HL-60/S4 treated with phorbol 12-myristate 13-acetate at 8.2 ng/mL for 4 days and 3 days (cell line): ENCODE measurements around the gene TK2.
"Not testable (repeated sequence)": the region's sequence is repeated elsewhere in the genome, so short reads cannot be mapped to it uniquely, and the experiment has no call there.

Experiments
- in situ Hi-C: fragments of 300-500 bp; cut with MboI; formaldehyde crosslinking; loops from 2 replicates; pipeline ENCODE4 v1.15.0; 2022; ENCODE audit warnings: low sequenced_read_pairs

The TK2 gene

DNA sequence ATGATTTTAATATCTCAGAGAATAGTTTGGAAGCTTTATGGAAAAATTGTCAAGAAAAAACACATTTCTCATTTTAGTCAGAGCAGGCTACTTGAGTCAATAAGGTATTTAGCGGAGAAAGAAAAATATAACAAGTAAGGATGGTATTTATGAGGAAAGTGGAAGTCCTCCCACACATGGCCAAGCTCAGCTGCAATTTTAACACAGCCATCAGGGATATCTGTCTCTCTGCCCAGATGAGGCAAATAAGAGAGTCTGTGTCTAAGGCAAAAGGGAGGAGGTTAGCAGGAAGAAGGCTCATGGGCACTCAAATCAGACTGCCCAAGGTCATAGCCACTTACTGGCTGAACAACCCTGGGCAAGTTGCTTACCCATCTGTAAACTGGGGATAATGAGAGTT lies 24.2 kb upstream of the TK2 start:
- in situ Hi-C loops: no loop called here

DNA sequence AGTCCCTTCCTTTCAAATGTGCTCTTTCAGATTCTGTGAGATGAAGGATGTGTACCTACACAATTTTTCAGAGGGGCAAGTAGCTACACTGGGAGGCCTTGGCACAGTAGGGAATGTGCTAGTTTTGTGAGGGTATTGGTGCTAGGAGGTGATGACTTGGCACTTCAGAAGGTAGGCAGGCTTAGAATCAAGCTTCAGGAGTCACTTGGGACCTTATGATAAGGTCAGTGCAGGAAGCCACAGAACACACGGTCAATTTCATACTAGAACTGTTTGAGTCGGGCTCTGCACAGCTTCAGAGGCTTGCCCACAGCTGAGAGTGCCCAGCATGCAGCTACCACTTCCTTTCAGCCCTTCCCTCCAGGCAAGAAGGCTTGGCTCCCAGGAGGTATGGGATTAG lies 22.4 kb upstream of the TK2 start:
- in situ Hi-C loops: no loop called here

DNA sequence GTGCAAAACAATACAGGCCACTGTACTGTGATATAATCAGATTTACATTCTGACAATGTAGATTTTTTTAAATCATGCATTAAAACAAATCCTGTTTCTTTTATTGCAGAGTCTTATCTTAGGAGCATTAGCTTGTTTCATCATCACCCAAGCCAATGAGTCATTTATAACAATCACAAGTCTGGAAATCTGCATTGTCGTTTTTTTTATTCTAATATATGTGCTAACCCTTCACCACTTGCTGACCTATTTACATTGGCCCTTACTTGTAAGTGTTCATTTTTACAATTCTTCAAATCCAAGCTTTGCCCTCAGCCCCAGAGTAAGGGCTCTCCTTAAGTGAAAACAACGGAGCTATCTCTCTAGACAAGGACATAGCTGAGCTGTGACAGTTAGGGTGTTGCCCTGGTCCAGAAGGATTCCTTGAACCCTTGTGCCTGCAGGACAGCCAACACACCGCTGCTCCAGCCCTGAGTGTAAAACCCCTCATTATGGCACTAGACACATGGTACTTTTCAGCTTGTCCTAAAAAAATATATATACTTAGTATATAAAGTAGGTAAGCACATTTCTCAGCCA lies 20.0 kb upstream of the TK2 start:
- in situ Hi-C loops: no loop called here

DNA sequence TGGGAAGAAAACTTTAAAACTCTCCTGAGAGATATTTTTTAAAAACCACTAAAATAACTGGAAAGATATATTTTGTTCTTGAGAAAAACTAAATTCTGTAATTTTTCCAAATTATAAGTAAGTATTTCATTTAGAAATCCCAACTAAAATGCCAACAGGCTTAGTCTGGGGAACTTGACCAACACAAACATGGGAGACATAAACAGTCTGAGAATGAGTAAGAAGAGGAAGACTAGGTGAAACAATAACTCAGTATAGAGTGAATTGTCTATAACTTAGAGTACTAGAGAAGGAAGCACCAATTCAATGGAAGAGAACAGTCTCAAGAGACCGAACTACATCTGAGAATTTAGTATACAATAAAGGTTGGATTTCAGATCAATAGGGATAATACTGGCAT lies 19.2 kb upstream of the TK2 start:
- in situ Hi-C loops: no loop called here

DNA sequence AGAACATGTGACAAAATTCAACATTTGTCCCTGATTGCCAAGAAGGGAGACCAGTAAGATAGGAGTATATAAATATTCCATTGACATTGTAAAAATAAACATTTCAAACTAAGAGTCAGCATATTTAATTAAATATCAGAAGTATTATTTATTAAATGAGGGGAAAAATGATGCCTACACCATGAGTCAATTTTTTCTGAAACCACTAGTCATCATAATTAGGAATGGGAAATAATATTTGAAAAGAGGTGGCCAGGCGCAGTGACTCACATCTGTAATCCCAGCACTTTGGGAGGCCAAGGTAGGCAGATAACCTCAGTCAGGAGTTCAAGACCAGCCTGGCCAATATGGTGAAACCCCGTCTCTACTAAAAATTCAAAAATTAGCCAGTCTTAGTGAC lies 18.4 kb upstream of the TK2 start:
- in situ Hi-C loops: no loop called here

DNA sequence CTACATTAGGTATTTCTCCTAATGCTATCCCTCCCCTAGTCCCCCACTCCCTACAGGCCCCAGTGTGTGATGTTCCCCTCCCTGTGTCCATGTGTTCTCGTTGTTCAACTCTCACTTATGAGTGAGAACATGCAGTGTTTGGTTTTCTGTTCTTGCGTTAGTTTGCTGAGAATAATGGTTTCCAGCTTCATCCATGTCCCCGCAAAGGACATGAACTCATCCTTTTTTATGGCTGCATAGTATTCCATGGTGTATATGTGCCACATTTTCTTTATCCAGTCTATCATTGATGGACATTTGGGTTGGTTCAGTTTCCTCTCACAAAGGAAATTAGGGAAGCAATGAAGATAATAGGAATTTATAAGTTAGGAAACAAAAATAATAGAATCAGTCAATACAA lies 17.3 kb upstream of the TK2 start:
- in situ Hi-C loops: not testable (repeated sequence)

DNA sequence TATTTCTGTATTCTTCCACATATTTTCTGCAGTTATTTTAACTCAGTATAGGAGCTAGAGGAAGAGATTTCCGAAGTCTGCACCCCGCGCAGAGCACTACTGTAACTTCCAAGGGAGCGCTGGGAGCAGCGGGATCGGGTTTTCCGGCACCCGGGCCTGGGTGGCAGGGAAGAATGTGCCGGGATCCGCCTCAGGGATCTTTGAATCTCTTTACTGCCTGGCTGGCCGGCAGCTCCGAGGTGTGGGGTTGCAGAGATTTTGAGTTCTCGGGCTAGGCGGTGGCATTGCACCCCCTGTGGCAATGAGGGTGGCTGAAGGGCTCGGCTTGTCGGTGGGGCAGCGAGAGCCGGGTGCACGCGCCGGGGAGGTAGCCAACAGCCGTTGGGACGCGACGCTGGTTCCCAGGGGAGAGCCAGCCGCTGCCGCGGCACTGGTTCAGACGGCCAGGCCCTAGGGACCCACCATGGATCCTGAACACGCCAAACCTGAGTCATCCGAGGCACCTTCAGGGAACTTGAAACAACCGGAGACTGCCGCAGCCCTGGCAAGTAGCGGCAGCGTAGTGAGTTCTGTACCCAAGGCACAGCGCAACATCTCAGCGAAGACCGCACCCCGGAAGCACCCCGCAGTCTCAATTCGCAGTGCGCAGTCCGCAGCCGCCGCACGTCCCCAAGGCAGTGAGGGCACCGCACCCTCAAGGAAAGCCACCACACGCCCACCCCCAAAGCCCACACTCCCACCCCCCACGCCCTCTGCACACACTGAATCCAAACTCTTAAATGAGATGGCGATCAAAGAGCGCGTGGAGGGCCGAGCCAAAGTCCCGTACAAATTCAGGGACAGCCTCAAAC lies 16.4 kb upstream of the TK2 start, which contains the start of gene CMTM1:
CMTM1 (plus strand) TSS at position 389 of the 851 bp plus-strand sequence; CDS start at position 464, 75 bp downstream.
- in situ Hi-C loops: no loop called here

DNA sequence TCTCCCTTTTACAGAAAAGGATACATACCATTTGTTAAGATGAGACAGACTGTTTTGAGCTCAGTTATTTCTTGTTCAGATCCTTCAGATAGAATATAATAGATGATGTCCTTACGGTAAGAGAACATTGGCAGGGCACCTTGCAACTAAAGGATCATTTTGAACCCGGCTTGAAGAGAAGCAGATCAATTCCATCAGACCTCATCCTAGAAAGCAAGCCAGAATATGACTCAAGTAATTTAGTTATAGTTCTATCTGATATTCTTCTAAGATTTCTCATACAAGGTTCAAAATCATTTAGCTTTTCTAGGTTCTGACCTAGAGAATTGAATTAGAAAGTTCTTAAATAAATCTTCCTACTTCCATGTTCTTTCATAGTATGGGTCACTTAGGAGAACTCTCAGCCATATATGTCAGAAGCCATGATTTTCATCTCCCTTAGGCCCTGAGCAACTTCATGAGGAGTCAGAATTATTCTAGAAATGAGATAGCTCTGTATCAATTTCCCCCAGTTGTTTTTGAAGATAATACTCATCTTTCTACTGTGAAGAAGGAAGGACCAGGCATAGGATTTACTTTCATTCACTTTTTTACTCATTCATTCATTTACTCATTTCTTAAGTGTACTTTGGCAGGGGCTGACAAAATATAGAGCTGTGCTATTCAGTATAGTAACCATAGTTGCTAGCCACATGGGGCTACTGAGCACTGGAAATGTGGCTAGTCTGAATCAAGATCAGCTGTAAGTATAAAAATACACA lies 13.8 kb upstream of the TK2 start:
- in situ Hi-C loops: no loop called here

DNA sequence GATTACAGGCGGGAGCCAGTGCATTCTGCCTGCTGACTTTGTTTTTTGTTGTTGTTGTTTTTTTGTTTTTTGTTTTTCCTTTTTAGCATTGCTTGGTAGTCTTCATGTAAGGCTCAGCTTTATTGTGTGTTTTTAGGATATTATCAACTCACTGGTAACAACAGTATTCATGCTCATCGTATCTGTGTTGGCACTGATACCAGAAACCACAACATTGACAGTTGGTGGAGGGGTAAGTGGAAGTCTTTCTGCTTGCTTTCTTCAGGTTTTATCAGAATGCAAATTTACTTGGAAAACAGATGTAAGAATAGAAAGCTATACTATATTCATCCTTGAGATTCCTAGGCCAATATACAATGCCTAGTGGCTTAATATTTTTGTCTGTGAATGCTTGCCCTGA lies 13.1 kb upstream of the TK2 start:
- in situ Hi-C loops: no loop called here

DNA sequence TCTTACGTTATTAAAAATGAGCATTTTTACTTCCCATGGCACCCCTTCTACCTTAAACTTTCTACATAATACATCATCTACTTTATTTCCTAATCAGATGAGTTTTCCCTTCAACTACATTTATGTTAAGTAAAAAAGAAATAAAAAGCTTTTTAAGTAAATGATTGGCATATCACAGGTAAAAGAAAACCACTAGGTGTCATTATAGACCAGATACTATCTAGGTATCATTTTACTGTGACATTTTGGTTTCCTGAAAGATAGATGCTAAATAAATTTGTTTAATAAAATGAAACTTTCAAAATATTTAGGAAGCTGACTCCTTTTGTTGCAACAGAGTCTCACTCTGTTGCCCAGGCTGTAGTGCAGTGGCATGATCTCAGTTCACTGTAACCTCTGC lies 12.5 kb upstream of the TK2 start:
- in situ Hi-C loops: no loop called here

DNA sequence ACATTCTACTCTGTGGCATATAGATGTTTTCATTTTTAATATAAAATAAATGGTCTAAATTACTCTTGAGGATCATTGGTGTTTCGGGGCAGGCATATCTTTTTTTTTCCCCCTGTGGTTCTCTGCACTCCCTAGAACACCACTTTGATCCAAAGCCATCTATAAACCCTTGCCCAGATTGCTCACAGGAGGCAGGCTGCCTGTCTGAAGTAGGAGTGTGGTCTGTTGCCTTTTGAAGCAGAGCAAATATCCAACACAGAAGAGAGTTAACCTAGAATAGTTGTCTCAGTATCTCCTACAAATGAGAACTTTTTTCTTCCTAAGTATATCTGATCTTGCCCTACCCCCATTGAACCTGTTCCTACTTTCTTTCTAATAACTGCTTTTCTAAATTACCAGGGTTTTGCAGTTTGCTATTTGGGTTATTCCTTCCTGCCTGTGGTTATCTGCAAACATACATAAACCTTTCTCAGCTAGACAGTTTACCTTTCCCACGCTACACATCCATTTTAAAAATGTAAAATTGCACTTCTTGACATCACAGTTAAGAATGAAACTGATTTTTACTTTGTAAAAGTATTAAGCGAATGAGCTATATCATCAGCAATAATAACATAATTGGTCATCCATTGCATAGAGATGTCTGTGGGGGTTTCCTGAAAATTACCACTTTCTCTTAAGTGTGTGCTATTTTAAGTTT lies 11.6 kb upstream of the TK2 start:
- in situ Hi-C loops: no loop called here

DNA sequence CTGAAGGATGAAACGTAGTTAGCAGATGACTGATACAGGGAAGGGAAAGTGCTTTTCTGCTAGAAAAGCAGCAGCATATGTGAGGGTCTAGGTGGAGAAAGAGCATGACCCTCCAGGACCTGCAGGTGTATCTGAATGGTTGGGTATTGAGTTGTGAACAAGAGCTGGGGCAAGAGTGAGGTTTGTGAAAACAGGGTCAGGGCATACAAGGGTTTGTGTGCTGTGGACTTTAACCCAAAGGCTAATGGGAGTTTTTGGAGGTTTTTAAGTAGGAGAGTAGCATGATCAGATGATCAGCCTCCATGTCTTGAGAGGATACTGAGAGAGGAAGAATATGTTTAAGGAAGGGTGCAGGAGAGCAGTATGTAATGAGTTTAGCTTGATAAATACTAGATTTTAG lies 10.2 kb upstream of the TK2 start:
- in situ Hi-C loops: no loop called here

DNA sequence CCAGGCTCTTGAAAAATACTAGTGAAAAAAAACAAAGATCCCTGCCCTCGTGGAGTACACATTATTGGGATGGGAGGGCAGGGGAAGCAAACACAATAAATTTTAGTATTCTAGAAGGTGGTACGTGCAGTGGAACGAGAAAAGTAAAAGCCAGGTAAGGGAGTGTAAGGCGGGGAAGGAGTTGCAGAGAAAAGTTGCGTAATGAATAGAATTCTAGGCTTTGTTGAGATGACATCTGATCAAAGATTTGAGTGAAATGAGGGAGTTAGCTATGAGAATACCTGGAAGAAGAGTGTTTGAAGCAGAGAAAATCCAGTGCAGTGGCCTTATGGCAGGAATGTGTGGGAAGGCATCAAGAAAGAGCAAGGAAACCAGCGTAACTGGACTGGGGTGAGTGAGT lies 4.6 kb upstream of the TK2 start:
- in situ Hi-C loops: no loop called here

DNA sequence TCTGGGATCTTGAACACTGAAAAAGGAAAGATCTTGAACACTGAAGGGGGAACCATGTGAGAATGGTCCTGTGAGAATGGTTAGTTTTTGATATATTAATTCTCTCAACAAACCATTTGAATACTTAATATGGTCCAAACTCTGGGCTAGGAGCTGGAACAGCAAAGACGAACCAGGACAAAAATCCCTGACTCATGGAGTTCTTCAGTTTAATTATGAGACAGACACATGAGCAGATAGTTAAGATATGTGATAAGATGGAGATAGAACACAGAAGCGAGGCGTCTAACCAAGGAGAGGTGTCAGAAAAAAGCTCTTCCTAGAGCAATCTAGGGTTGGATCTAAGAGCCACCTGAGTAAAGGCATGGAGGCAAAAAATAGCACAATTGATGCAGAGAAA lies 4.1 kb upstream of the TK2 start:
- in situ Hi-C loops: no loop called here

DNA sequence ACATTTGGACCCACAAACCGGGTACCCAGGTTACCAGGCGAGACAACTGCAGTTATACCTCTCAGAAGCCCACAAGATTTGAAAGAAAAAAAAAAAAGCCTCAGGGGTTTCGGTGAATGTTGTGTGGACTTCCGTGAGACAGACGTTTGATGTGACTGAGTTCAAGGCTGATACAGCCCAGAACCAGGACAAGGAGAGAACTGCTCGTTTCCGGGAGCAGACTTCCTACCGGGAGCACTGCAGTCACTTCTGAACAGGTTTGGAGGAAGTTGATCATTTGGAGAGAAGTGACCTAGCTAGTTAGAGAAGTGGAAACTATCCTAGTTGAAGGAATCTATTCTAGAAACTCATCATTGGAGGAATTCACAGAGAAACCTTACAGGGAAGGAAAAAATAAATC lies 3.3 kb upstream of the TK2 start:
- in situ Hi-C loops: no loop called here

DNA sequence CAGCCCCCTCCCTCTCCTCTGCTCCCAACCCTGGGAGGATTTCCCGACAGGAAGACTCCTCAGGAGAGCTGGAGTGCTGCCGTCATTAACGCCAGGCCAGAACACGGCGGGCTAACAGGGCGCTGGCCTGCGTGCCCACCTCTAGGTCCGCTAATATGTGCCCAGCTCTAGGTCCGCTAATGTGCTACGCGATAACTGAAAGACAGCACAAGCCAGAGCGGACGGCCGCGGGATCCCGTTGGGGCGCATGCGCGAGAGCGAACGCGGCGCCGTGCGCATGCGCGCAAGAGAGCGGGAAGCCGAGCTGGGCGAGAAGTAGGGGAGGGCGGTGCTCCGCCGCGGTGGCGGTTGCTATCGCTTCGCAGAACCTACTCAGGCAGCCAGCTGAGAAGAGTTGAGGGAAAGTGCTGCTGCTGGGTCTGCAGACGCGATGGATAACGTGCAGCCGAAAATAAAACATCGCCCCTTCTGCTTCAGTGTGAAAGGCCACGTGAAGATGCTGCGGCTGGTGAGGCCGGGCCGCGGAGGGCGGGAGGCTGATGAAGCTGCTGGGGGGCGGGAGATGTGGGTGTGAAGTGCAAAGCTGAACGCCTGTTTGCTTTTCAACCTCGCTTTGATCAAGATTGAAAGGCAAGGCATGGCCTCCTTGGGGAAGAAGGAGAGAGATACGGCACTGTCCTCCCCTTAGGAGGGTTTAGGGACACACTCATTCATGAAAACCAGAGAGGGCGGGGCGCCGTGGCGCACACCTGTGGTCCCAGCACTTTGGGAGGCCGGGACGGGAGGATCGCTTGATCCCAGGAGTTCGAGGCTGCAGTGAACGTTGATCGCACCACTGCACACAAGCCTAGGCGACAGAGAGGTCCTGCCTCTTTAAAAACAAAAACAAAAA lies 2.6 kb upstream of the TK2 start, which contains the start of gene CKLF:
CKLF (plus strand) TSS at position 291 of the 892 bp plus-strand sequence; CDS start at position 431, 140 bp downstream.
- in situ Hi-C loops: no loop called here

DNA sequence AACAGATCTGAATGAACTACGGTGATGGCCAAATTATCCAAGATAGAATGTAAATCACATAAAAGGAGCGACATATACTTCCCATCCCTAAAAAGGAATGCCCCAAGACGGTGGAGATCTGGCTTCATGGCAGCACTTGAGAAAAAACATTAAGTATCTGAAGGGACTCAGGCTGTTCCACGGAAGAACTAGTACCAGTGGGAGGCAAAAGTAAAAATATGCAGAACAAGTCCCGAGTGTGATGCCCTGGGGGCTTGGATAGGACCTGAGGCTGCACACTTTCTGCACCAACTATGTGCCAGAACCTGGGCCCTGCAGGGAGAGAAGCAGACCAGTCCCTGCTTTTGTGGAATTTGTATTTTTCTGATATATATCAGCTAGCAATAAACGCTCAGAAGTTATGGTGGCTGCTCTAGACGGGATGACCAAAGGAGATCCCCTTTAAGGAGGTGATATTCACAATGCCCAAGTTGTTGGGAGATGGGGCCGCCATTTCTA lies 1.9 kb upstream of the TK2 start:
- in situ Hi-C loops: no loop called here

DNA sequence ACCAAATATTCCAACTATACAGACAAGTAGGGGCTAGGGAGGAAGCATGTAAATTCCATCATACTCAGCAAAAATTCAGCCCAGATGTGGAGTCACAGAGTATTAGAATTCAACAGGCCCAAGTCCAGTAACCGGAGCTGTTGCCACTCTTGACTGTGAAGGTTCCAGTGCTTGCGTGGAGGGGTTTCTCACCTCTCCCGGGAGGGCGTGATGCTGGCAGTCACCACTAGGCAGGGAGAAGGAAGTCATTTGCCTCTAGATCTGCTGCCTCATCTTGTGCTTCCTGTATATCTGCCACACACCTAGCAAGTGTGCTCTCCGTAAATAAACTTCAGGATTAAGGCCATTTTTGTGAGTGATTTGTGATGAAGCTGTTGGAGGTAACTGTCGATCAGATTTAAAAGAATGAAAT lies 1.4 kb upstream of the TK2 start:
- in situ Hi-C loops: no loop called here

DNA sequence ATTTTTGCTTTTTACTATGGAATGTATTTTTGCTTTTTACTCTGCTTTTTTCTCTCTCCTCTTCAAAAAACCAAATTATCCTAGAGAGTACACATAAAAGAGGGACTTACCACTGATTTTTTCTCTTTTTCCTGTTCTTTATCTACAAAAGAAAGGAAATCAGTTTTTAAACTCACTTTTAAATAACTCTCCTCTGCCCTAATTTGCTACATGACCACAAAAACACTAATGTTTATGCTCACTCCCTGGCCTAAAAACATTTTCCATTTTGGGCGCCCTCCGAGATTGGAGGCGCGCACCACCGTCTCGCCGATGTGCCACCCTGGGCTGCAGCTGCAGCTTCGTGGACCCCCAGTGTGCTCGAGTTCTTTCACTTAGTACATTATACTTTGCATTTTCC lies 1.1 kb downstream of the TK2 start:
- in situ Hi-C loops: no loop called here

DNA sequence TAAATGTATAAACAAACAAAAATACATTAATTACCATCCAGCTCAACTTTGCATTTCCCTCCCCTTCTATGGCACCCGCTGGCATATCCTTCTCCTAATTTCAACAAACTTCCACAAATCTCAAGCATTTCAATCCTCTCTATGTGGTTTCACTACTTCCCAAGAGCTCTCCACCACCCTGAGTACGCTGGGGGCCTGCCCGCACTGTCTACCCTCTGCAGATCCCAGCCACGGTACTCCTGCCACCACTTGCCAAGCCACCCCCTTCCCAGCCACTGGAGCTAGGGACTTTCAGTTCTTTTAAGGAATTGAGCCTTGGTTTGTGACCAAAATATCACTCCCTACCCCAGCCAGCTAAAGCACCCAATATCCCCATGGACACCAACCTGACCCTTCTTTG lies 1.9 kb downstream of the TK2 start:
- in situ Hi-C loops: no loop called here
